ENCODE data around the gene PPP2R2C. TPM values are rescaled to one million over a fixed set of nuclear protein-coding genes. Genes with fewer than 3 reads are reported as not detected.

Gene PPP2R2C
- total RNA-seq, 3 donors from 2014 or later = 0.31 to 2.9 (median 0.41) TPM

GRCh38 chr4:6334203-6334887 is 138.1 kb downstream of the PPP2R2C start:
- intact Hi-C loops (cut with DNase I, micrococcal nuclease) = no loop called here
- no peak for ATAC-seq

DNA sequence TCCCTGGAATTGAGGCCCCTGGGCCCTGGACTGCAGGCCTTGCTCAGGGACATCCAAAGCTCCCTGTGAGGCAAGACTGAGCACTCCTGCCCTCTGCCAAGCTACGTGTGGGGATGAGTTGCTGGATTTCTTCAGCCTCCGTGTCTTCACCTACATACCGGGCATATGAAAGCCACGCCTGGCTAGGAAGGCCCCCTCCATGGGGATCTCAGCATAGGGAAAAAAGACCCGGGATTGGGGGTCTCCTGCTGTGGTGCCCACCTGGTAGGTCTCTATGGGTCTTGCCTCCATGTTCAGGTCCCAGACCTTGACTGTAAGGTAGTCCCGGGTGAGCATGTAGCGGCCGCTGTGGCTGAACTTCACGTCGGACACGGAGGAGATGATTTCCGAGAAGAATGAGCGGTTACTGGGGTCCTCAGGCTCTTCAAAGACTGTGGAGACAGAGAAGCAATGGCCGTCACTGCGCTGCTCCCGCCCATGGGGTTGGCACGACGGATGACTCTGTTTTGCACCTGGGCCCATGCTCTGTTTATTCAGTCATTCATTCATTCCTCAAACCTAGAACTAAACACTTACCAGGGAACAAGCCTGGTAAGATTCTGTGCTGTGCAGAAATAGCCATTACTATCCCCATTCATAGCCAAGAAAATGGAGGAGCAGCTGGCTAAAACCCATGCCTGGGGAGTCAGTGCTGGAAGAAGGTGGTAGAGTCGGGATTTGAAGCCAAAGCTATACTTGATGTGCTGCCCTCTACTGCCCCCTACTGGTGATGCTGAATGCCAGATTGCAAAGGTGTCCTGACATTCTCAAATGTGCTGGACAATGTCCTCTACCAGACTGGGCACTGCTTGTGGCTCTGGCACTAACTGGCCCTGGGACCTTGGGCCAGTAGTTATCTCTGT is 138.9 kb downstream of the PPP2R2C start:
- intact Hi-C loops (cut with DNase I, micrococcal nuclease) = no loop called here
- TF ChIP-seq CTCF (IDR thresholded peaks at IDR 0.05) = no peak
- DNase-seq = no peak
- Histone ChIP-seq H3K4me1 (ENCODE audit: low read depth) (no peaks in the 10 kb centered on the region), H3K36me3 (ENCODE audit: low read depth) (no peaks in the 10 kb centered on the region), H3K4me3 (no peak overlapping the region), H3K9me3 (no peaks in the 10 kb centered on the region)
- peak; percentile 30 for ATAC-seq

More at GRCh38 chr4:6334203-6334887, 138.1 kb downstream of the PPP2R2C start:
- Histone ChIP-seq H3K9me3 (no peaks in the 10 kb centered on the region), H3K4me3 (no peak overlapping the region), H3K36me3 (ENCODE audit: low read depth) (no peaks in the 10 kb centered on the region), H3K4me1 (ENCODE audit: low read depth) (no peaks in the 10 kb centered on the region)
- no peak for TF ChIP-seq CTCF (IDR thresholded peaks at IDR 0.05)
- DNase-seq = peak in 1 of 3 donors; percentile 5

DNA sequence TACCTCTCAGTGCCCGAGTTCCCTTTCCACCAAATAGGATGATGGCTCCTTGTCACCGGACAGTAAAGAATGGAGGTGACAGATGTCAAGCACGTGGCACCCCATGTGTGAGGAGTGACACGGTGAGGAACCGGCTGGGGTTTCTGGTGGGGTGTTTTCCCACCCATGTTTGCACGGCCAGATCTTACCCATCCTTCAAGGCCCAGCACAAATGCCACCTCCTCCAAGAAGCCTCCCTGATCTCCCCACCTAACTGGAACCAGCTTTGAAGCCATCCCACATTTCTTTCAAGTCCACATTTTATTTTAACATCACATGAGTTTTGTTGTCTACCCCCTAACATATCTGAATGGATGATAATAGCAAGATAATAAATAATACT is 139.8 kb downstream of the PPP2R2C start:
- intact Hi-C loops (cut with DNase I, micrococcal nuclease) = no loop called here

DNA sequence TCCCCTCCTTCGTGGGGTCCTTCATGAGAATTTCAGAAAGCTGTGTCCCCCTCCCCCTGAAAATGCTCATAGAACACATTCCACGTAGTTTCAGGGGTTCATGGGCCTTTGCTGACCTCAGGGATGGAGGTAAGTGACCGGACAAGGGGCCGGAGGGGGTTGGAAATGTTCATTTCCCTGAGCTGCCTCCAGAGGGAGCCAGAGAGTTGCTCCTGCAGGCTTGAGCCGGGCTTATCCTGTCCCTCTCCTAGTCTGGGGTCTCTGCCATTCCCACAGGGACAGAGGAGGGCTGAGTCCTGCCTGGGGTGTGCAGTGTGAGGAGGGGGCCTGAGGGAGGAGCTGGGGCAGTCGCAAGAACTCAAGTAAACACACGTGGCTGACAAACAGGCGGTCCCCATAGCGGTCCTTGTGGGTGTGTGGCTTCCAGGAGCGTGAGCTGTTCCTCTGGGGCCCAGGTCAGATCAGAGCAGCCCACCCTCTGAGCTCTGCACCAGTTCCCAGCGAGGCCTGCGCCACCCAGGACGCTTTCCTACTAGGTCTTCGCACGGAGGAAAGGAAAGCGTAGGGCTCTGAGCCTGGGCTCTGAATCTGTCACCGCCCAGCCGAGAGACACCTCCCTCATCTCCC is 140.3 kb downstream of the PPP2R2C start:
- Histone ChIP-seq H3K9me3 (no peaks in the 10 kb centered on the region), H3K4me1 (ENCODE audit: low read depth) (no peaks in the 10 kb centered on the region), H3K36me3 (ENCODE audit: low read depth) (no peaks in the 10 kb centered on the region), H3K4me3 (no peak overlapping the region)
- ATAC-seq = no peak
- TF ChIP-seq CTCF (IDR thresholded peaks at IDR 0.05) = peak; percentile 65
- intact Hi-C loops (cut with DNase I, micrococcal nuclease) = no loop called here
- DNase-seq = peak in 1 of 3 donors; percentile 39

More for the DNA sequence above, 139.8 kb downstream of the PPP2R2C start:
- H3K9me3 ChIP-seq = no peaks in the 10 kb centered on the region
- DNase-seq (no peak), ATAC-seq (no peak)
- no peaks in the 10 kb centered on the region for H3K36me3 ChIP-seq (ENCODE audit: low read depth)
- H3K4me1 ChIP-seq (ENCODE audit: low read depth) = no peaks in the 10 kb centered on the region
- H3K4me3 ChIP-seq = no peak overlapping the region
- no peak for TF ChIP-seq CTCF (IDR thresholded peaks at IDR 0.05)

DNA sequence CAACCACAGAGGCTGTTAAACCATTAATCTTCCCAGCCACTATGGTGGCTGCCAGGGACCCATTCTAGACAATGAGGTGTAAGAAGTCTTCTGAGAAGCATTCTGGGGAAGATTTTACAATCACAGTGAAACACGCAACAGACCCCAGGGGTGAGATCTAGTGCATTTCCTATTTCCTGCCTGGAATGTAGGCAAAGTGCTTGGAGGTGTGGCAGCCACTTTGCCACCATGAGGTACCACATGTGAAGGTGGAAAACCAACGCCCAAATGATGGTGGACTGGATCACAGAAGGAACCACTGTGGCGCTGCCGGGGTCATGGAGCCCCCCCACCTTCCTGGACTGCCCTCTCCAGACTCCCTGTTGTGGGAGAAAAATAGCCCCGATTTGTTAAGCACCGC is 140.9 kb downstream of the PPP2R2C start:
- Histone ChIP-seq H3K4me1 (ENCODE audit: low read depth) (no peaks in the 10 kb centered on the region), H3K4me3 (no peak overlapping the region), H3K36me3 (ENCODE audit: low read depth) (no peaks in the 10 kb centered on the region), H3K9me3 (no peaks in the 10 kb centered on the region)
- no peak for TF ChIP-seq CTCF (IDR thresholded peaks at IDR 0.05)
- ATAC-seq = no peak
- no peak for DNase-seq
- intact Hi-C loops (cut with DNase I, micrococcal nuclease) = no loop called here
